Measurements from ENCODE around the gene IPMK. TPM values are rescaled to one million over a fixed set of nuclear protein-coding genes. Genes with fewer than 3 reads are reported as not detected.
"Not testable (repeated sequence)": the region's sequence is repeated elsewhere in the genome, so short reads cannot be mapped to it uniquely, and the experiment has no call there.

Gene IPMK
- total RNA-seq, 4 donors from 2014 or later = 2.6 to 17.1 (median 12.9) TPM

- no peak for DNase-seq
- no peaks in the 10 kb centered on the region for H3K9me3 ChIP-seq
- H3K36me3 ChIP-seq = no peaks in the 10 kb centered on the region
- H3K27ac ChIP-seq = no peak overlapping the region
- in situ Hi-C loops (cut with MboI; ENCODE audit: low pct_ligation_motif_present in 1 of 4, low pct_unique_long_range_greater_than_20kb in 1 of 4, low sequenced_read_pairs in 3 of 4) (no loop called here), intact Hi-C loops (cut with DNase I; ENCODE audit: low total_unique reads) (no loop called here)
- H3K4me3 ChIP-seq = no peak overlapping the region
- WGBS, 2 donors (ENCODE audit: low coverage in 1 of 2) = 63 to 81% methylated on average over 5 to 7 of the region's 7 CpGs
- H3K27me3 ChIP-seq = no peaks in the 10 kb centered on the region
- no peaks in the 10 kb centered on the region for H3K4me1 ChIP-seq
- TF ChIP-seq EP300 (IDR thresholded peaks at IDR 0.05; ENCODE audit: low read depth) (no peak), CTCF (IDR thresholded peaks at IDR 0.05) (no peak), POLR2A (IDR thresholded peaks at IDR 0.05) (no peak), POLR2AphosphoS5 (IDR thresholded peaks at IDR 0.05) (no peak)
Measured at GRCh38 chr10:58157076-58157766, 110.5 kb downstream of the IPMK start.

- 73 to 86% methylated on average over 2 of the region's 2 CpGs for WGBS, 2 donors (ENCODE audit: low coverage in 1 of 2)
- H3K9me3 ChIP-seq; H3K36me3 ChIP-seq; H3K27ac ChIP-seq; DNase-seq; in situ Hi-C loops (cut with MboI; ENCODE audit: low pct_ligation_motif_present in 1 of 4, low pct_unique_long_range_greater_than_20kb in 1 of 4, low sequenced_read_pairs in 3 of 4); H3K4me3 ChIP-seq; H3K27me3 ChIP-seq; intact Hi-C loops (cut with DNase I; ENCODE audit: low total_unique reads); H3K4me1 ChIP-seq: not testable (repeated sequence)
Measured at GRCh38 chr10:58155941-58156340, 111.8 kb downstream of the IPMK start.

- H3K27me3 ChIP-seq = no peaks in the 10 kb centered on the region
- 89 to 94% methylated on average over 1 of the region's 1 CpG for WGBS, 2 donors (ENCODE audit: low coverage in 1 of 2)
- in situ Hi-C loops (cut with MboI; ENCODE audit: low pct_ligation_motif_present in 1 of 4, low pct_unique_long_range_greater_than_20kb in 1 of 4, low sequenced_read_pairs in 3 of 4) = no loop called here
Measured at GRCh38 chr10:58153751-58154150, 113.9 kb downstream of the IPMK start.

GRCh38 chr10:58152673-58153263, 114.9 kb downstream of the IPMK start:
- no peaks in the 10 kb centered on the region for H3K27me3 ChIP-seq
- TF ChIP-seq POLR2AphosphoS5 (IDR thresholded peaks at IDR 0.05) (no peak), CTCF (IDR thresholded peaks at IDR 0.05) (peak; percentile 34 to 53 (median 41))
- H3K36me3 ChIP-seq = no peaks in the 10 kb centered on the region
- no peaks in the 10 kb centered on the region for H3K9me3 ChIP-seq
- intact Hi-C loops (cut with DNase I; ENCODE audit: low total_unique reads) (no loop called here), in situ Hi-C loops (cut with MboI; ENCODE audit: low pct_ligation_motif_present in 1 of 4, low pct_unique_long_range_greater_than_20kb in 1 of 4, low sequenced_read_pairs in 3 of 4) (no loop called here)
- no peak overlapping the region for H3K4me3 ChIP-seq
- H3K27ac ChIP-seq = no peak overlapping the region
- peak; percentile 35 for DNase-seq
- 21 to 29% methylated on average over 8 of the region's 8 CpGs for WGBS, 2 donors (ENCODE audit: low coverage in 1 of 2)
- no peaks in the 10 kb centered on the region for H3K4me1 ChIP-seq

More at GRCh38 chr10:58153751-58154150, 113.9 kb downstream of the IPMK start:
- Histone ChIP-seq H3K36me3 (no peaks in the 10 kb centered on the region), H3K4me1 (no peaks in the 10 kb centered on the region), H3K4me3 (no peak overlapping the region), H3K9me3 (no peaks in the 10 kb centered on the region), H3K27ac (no peak overlapping the region)
- no peak for DNase-seq
- intact Hi-C loops (cut with DNase I; ENCODE audit: low total_unique reads) = no loop called here
- TF ChIP-seq EP300 (IDR thresholded peaks at IDR 0.05; ENCODE audit: low read depth) (no peak), CTCF (IDR thresholded peaks at IDR 0.05) (no peak), POLR2AphosphoS5 (IDR thresholded peaks at IDR 0.05) (no peak), POLR2A (IDR thresholded peaks at IDR 0.05) (no peak)

All from transverse colon (tissue), 4 donors.